CD4-positive, alpha-beta T cell treated with Interleukin-10 for 1 hour (primary cell): ENCODE results near the gene TMEM238L.
"Not testable (repeated sequence)": the region's sequence is repeated elsewhere in the genome, so short reads cannot be mapped to it uniquely, and the experiment has no call there.

Source experiments
- DNase-seq: peaks from one replicate; pipeline ENCODE4 v3.0.0-alpha.2; 2020

The TMEM238L gene

GRCh38 chr17:10803830-10804475 lies at the start of gene TMEM238L:
Gene TMEM238L (minus strand): TSS chr17:10804099. CDS start chr17:10803963, 136 bp downstream.
- DNase-seq, result no peak

GRCh38 chr17:10846636-10847035 lies 42.7 kb upstream of the TMEM238L start:
- DNase-seq, result not testable (repeated sequence)

GRCh38 chr17:10845388-10845751 lies 41.5 kb upstream of the TMEM238L start:
- no peak for DNase-seq

GRCh38 chr17:10844621-10845387 lies 40.9 kb upstream of the TMEM238L start:
- DNase-seq, result peak; percentile 72

- DNase-seq, result no peak
Measured at GRCh38 chr17:10843811-10844210, 39.9 kb upstream of the TMEM238L start.

- DNase-seq, result no peak
Measured at GRCh38 chr17:10842658-10843057, 38.8 kb upstream of the TMEM238L start.

- DNase-seq, result no peak
Measured at GRCh38 chr17:10838682-10839081, 34.8 kb upstream of the TMEM238L start.

- no peak for DNase-seq
Measured at GRCh38 chr17:10837921-10838320, 34.0 kb upstream of the TMEM238L start, which contains the start of gene PIRT. Gene PIRT (minus strand): TSS chr17:10838087. CDS start chr17:10825645, 12,442 bp downstream.

GRCh38 chr17:10836966-10837590 lies 33.2 kb upstream of the TMEM238L start:
- DNase-seq, result no peak

GRCh38 chr17:10836145-10836544 lies 32.2 kb upstream of the TMEM238L start:
- no peak for DNase-seq

GRCh38 chr17:10831696-10832095 lies 27.8 kb upstream of the TMEM238L start:
- DNase-seq, result no peak

- DNase-seq, result no peak
Measured at GRCh38 chr17:10827898-10828552, 24.1 kb upstream of the TMEM238L start.

GRCh38 chr17:10824874-10825273 lies 21.0 kb upstream of the TMEM238L start:
- no peak for DNase-seq

GRCh38 chr17:10821770-10822169 lies 17.9 kb upstream of the TMEM238L start:
- no peak for DNase-seq

GRCh38 chr17:10821054-10821453 lies 17.2 kb upstream of the TMEM238L start:
- DNase-seq, result no peak

- no peak for DNase-seq
Measured at GRCh38 chr17:10815319-10815718, 11.4 kb upstream of the TMEM238L start.

GRCh38 chr17:10814075-10814474 lies 10.2 kb upstream of the TMEM238L start:
- DNase-seq, result no peak

GRCh38 chr17:10812674-10813073 lies 8.8 kb upstream of the TMEM238L start:
- no peak for DNase-seq

- DNase-seq, result no peak
Measured at GRCh38 chr17:10809605-10810004, 5.7 kb upstream of the TMEM238L start.

GRCh38 chr17:10807704-10808128 lies 3.8 kb upstream of the TMEM238L start:
- DNase-seq, result no peak

- DNase-seq, result no peak
Measured at GRCh38 chr17:10806545-10807262, 2.8 kb upstream of the TMEM238L start.

GRCh38 chr17:10805911-10806310 lies 2.0 kb upstream of the TMEM238L start:
- no peak for DNase-seq

- no peak for DNase-seq
Measured at GRCh38 chr17:10804546-10804945, 647 bp upstream of the TMEM238L start.
